Vagina (tissue), 2 donors: ENCODE data around the gene SEMA6D. TPM values are rescaled to one million over a fixed set of nuclear protein-coding genes. Genes with fewer than 3 reads are reported as not detected.

ENCODE experiments used
- DNase-seq, 2 donors: peaks; one replicate each; pipeline ENCODE4 v3.0.0-alpha.2; 2017; ENCODE audit errors: extremely low spot score in 2 of 2
- H3K27ac ChIP-seq: fragments of 200-600 bp; sonication (generic); one replicate; pipeline ENCODE4 v1.5.1; 2019
- H3K27me3 ChIP-seq: fragments of 200-600 bp; sonication (generic); one replicate; pipeline ENCODE4 v1.5.1; 2019
- H3K36me3 ChIP-seq, 2 donors: fragments of 200-600 bp; sonication (generic); one replicate each; pipeline ENCODE4 v1.5.1; 2017 to 2019
- H3K4me1 ChIP-seq: fragments of 200-600 bp; sonication (generic); one replicate; pipeline ENCODE4 v1.5.1; 2019
- H3K4me3 ChIP-seq, 2 donors: fragments of 200-600 bp; sonication (generic); 1 replicate in 1 of 2; 2 replicates in 1 of 2; pipeline ENCODE4 v1.5.1; 2016 to 2019
- H3K9me3 ChIP-seq: fragments of 200-600 bp; sonication (generic); one replicate; pipeline ENCODE4 v1.5.1; 2019
- CTCF ChIP-seq, 3 experiments: fragments of 450-650 bp in 2 of 3; fragments of 200-600 bp in 1 of 3; sonication (generic) in 1 of 3; IDR thresholded peaks; one replicate each; pipeline ENCODE4 v1.5.1; 2017 to 2019; ENCODE audit warnings: antibody characterized with exemption in 3 of 3, mild to moderate bottlenecking in 2 of 3, moderate library complexity in 2 of 3
- POLR2A ChIP-seq, 2 donors: fragments of 450-650 bp; IDR thresholded peaks; one replicate each; pipeline ENCODE4 v1.6.1; 2017; ENCODE audit warnings: antibody characterized with exemption in 2 of 2, mild to moderate bottlenecking in 2 of 2, moderate library complexity in 2 of 2
- POLR2AphosphoS5 ChIP-seq, 2 donors: sonication (generic); formaldehyde crosslinking; IDR thresholded peaks; one replicate each; pipeline ENCODE4 v1.9.0; 2017; ENCODE audit warnings: antibody characterized with exemption in 2 of 2, mild to moderate bottlenecking in 2 of 2, low read depth in 1 of 2; ENCODE audit not compliant: insufficient read depth in 1 of 2
- intact Hi-C: fragments of 100-400 bp; cut with DNase I; formaldehyde crosslinking; loops from one replicate; pipeline ENCODE4 v1.15.1; 2023
- total RNA-seq: library from RNA; depleted of rRNA; stranded (reverse); fragments of >200 nt; gene quantifications from one replicate; pipeline ENCODE4 v1.2.3, GENCODE V29; 2016

The SEMA6D gene
- total RNA-seq, 1 donor from 2014 or later, result 34.9 TPM

GRCh38 chr15:47742334-47742733 lies 25.0 kb downstream of the SEMA6D start:
- peaks cover 16% of the 10 kb centered on the region for H3K4me1 ChIP-seq
- H3K27me3 ChIP-seq, result no peaks in the 10 kb centered on the region
- intact Hi-C loops, result no loop called here
- no peak overlapping the region for H3K4me3 ChIP-seq
- H3K27ac ChIP-seq, result no peak overlapping the region
- H3K9me3 ChIP-seq, result no peaks in the 10 kb centered on the region
- DNase-seq, result no peak
- TF ChIP-seq CTCF (IDR thresholded peaks at IDR 0.05) (no peak), POLR2A (IDR thresholded peaks at IDR 0.05) (no peak), POLR2AphosphoS5 (IDR thresholded peaks at IDR 0.05; ENCODE audit: insufficient read depth in 1 of 2, low read depth in 1 of 2) (no peak)
- H3K36me3 ChIP-seq, result peaks cover 0 to 5% of the 10 kb centered on the region in 2 donors

DNA sequence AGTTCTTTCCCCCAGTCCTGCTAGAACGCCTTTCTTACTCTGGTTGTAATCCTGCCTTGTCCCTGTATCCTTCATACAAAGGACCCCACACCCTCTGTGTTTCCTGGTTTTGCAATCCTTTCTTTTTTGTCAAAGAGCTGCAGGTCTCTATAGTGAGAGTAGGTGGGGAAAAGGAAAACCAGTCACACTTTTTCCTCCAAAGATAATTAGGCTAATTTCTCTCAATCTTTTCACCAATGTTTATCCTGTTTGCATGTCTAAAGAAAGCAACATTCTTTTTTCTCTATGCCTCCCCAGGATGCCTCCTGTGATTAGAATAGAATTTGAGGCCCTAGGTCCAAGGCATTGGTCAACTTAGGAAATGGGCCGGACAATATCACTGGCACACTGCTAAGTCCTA lies 25.4 kb downstream of the SEMA6D start:
- H3K4me3 ChIP-seq, result no peak overlapping the region

DNA sequence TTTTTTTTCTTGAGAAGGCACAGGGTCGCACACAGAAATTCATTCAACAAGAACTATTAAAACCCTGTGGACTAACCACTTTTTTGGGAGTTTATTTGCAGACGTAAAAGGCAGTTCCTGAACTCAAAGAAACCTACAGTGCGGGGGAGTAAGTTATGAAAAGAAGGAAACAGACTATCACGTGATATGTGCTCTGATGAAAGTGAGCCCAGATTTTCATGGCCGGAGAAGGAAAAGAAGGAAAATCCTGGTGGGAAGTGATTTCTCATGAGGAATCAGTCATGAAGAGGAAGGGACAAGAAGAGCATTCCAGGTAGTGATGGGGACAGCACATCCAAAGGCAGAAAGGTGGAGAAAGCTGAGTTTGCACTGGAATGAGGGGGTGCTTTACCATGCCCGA lies 26.1 kb downstream of the SEMA6D start:
- Histone ChIP-seq H3K4me1 (peaks cover 5% of the 10 kb centered on the region), H3K36me3 (peaks cover 0 to 5% of the 10 kb centered on the region in 2 donors), H3K4me3 (no peak overlapping the region), H3K9me3 (no peaks in the 10 kb centered on the region), H3K27ac (no peak overlapping the region), H3K27me3 (no peaks in the 10 kb centered on the region)
- intact Hi-C loops, result no loop called here
- TF ChIP-seq CTCF (IDR thresholded peaks at IDR 0.05) (no peak), POLR2AphosphoS5 (IDR thresholded peaks at IDR 0.05; ENCODE audit: insufficient read depth in 1 of 2, low read depth in 1 of 2) (no peak), POLR2A (IDR thresholded peaks at IDR 0.05) (no peak)
- no peak for DNase-seq

More for the DNA sequence above, 25.4 kb downstream of the SEMA6D start:
- Histone ChIP-seq H3K36me3 (peaks cover 0 to 5% of the 10 kb centered on the region in 2 donors), H3K27ac (no peak overlapping the region), H3K4me1 (peaks cover 12% of the 10 kb centered on the region), H3K9me3 (no peaks in the 10 kb centered on the region), H3K27me3 (no peaks in the 10 kb centered on the region)
- TF ChIP-seq CTCF (IDR thresholded peaks at IDR 0.05) (no peak), POLR2AphosphoS5 (IDR thresholded peaks at IDR 0.05; ENCODE audit: insufficient read depth in 1 of 2, low read depth in 1 of 2) (no peak), POLR2A (IDR thresholded peaks at IDR 0.05) (no peak)
- no peak for DNase-seq
- intact Hi-C loops, result no loop called here

- Histone ChIP-seq H3K9me3 (no peaks in the 10 kb centered on the region), H3K27me3 (no peaks in the 10 kb centered on the region), H3K27ac (no peak overlapping the region), H3K36me3 (peaks cover 0 to 5% of the 10 kb centered on the region in 2 donors), H3K4me1 (peaks cover under 1% of the 10 kb centered on the region), H3K4me3 (no peak overlapping the region)
- no peak for TF ChIP-seq CTCF (IDR thresholded peaks at IDR 0.05)
- TF ChIP-seq POLR2AphosphoS5 (IDR thresholded peaks at IDR 0.05; ENCODE audit: insufficient read depth in 1 of 2, low read depth in 1 of 2), result no peak
- TF ChIP-seq POLR2A (IDR thresholded peaks at IDR 0.05), result no peak
- no peak for DNase-seq
- intact Hi-C loops, result no loop called here
These were observed 26.6 kb downstream of the SEMA6D start for GRCh38 chr15:47743886-47744285.

DNA sequence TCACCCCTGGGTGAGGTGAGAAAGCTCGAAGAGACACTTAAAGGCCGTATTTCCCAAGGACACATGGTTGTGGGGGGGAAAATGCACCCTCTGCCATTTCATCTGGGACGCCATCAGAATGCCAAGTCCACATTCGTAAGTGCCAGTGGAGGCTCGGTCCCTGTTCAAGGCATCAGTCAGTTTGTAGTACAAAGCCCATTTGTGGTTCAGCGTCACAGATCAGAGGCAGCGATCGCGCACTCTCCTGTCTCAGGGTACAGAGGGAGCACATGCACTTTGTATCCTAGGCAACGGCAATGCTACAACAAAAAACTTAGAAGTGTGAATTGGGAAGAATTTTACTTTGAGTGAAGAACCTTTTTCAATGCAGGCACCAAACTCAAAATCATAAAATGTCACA lies 27.2 kb downstream of the SEMA6D start:
- Histone ChIP-seq H3K4me3 (no peak overlapping the region), H3K4me1 (no peaks in the 10 kb centered on the region), H3K36me3 (peaks cover 0 to 5% of the 10 kb centered on the region in 2 donors), H3K9me3 (no peaks in the 10 kb centered on the region), H3K27me3 (no peaks in the 10 kb centered on the region), H3K27ac (no peak overlapping the region)
- TF ChIP-seq POLR2AphosphoS5 (IDR thresholded peaks at IDR 0.05; ENCODE audit: insufficient read depth in 1 of 2, low read depth in 1 of 2), result no peak
- TF ChIP-seq POLR2A (IDR thresholded peaks at IDR 0.05), result no peak
- TF ChIP-seq CTCF (IDR thresholded peaks at IDR 0.05), result no peak
- intact Hi-C loops, result no loop called here
- no peak for DNase-seq
